SK-N-SH (cell line): ENCODE data around the gene FAM149B1. TPM values are rescaled to one million over a fixed set of nuclear protein-coding genes. Genes with fewer than 3 reads are reported as not detected.
A peak's percentile ranks its signal among the peaks of the same experiment; 100 is the strongest.

Experiments used
- CTCF ChIA-PET: fragments of 300-600, 350-600 bp; formaldehyde crosslinking; extraction: SDS; loops from one replicate; lab custom pipeline; 2021; lab: Yijun Ruan, JAX
- POLR2A ChIA-PET: fragments of 350-600 bp; sonication (Branson Sonifier 250); formaldehyde crosslinking; extraction: SDS; loops from one replicate; lab custom pipeline; 2020; ENCODE audit warnings: antibody characterized with exemption, inconsistent platforms; lab: Yijun Ruan, JAX
- DNase-seq: peaks from one replicate; pipeline ENCODE4 v3.0.0; 2012
- H2AFZ ChIP-seq: fragments of 200-600 bp; sonication (generic); 2 replicates; pipeline ENCODE4 v1.8.1; 2016; ENCODE audit warnings: antibody characterized with exemption, mild to moderate bottlenecking, low read depth
- H3F3A ChIP-seq: fragments of 200-600 bp; sonication (generic); replicated peaks from 2 replicates; pipeline ENCODE3; 2016; ENCODE audit warnings: antibody characterized with exemption, mild to moderate bottlenecking; ENCODE audit not compliant: insufficient read depth
- H3K27ac ChIP-seq, 2 experiments: fragments of 200-500 bp in 1 of 2; fragments of 200-600 bp in 1 of 2; sonication (Bioruptor generic) in 1 of 2; sonication (generic), shearing (Covaris generic) in 1 of 2; 2 replicates each; pipeline versions ENCODE4 v1.5.1 to v1.6.1; 2014 to 2016; ENCODE audit warnings: low read depth in 2 of 2, inconsistent platforms in 1 of 2, low read length in 1 of 2, mild to moderate bottlenecking in 1 of 2, mixed read lengths in 1 of 2
- H3K27me3 ChIP-seq: fragments of 200-600 bp; sonication (generic), shearing (Covaris generic); 2 replicates; pipeline ENCODE4 v1.6.1; 2016; ENCODE audit warnings: mixed run types; ENCODE audit not compliant: insufficient read depth
- H3K36me3 ChIP-seq, 2 experiments: fragments of 200-500 bp in 1 of 2; fragments of 200-600 bp in 1 of 2; sonication (Bioruptor generic) in 1 of 2; sonication (generic) in 1 of 2; replicated peaks in 1 of 2; 2 replicates each; pipeline versions ENCODE3 to v1.5.1; 2014 to 2016; ENCODE audit warnings: low read length in 1 of 2, mild to moderate bottlenecking in 1 of 2; ENCODE audit not compliant: insufficient read depth in 2 of 2, control insufficient read depth in 1 of 2
- H3K4me1 ChIP-seq, 2 experiments: fragments of 200-500 bp in 1 of 2; fragments of 200-600 bp in 1 of 2; sonication (Bioruptor generic) in 1 of 2; sonication (generic), shearing (Covaris generic) in 1 of 2; 2 replicates each; pipeline versions ENCODE4 v1.5.1 to v1.6.1; 2014 to 2016; ENCODE audit warnings: low read depth in 1 of 2, low read length in 1 of 2, mixed run types in 1 of 2; ENCODE audit not compliant: insufficient read depth in 2 of 2, control insufficient read depth in 1 of 2
- H3K4me2 ChIP-seq: fragments of 200-600 bp; sonication (generic), shearing (Covaris generic); 2 replicates; pipeline ENCODE4 v1.6.1; 2017; ENCODE audit warnings: mixed run types
- H3K4me3 ChIP-seq, 2 experiments: fragments of 200-500 bp in 1 of 2; fragments of 200-600 bp in 1 of 2; sonication (Bioruptor generic) in 1 of 2; sonication (generic), shearing (Covaris generic) in 1 of 2; 2 replicates each; pipeline versions ENCODE4 v1.5.1 to v1.8.1; 2014 to 2016; ENCODE audit warnings: low read depth in 2 of 2, inconsistent platforms in 1 of 2, low read length in 1 of 2, mild to moderate bottlenecking in 1 of 2, mixed read lengths in 1 of 2, moderate library complexity in 1 of 2
- H3K79me2 ChIP-seq: fragments of 200-600 bp; sonication (generic); 2 replicates; pipeline ENCODE4 v1.8.1; 2017; ENCODE audit warnings: mild to moderate bottlenecking; ENCODE audit not compliant: insufficient read depth
- H3K9ac ChIP-seq: fragments of 200-600 bp; sonication (generic); 2 replicates; pipeline ENCODE4 v1.6.1; 2017; ENCODE audit warnings: mixed run types
- H3K9me2 ChIP-seq: fragments of 200-600 bp; sonication (generic); 2 replicates; pipeline ENCODE4 v1.6.1; 2017; ENCODE audit warnings: mixed run types
- H3K9me3 ChIP-seq: fragments of 200-600 bp; sonication (generic); 2 replicates; pipeline ENCODE4 v1.6.1; 2017; ENCODE audit warnings: mixed run types, mild to moderate bottlenecking, moderate library complexity
- H4K20me1 ChIP-seq: fragments of 200-600 bp; sonication (generic); 2 replicates; pipeline ENCODE4 v1.6.1; 2017; ENCODE audit warnings: mild to moderate bottlenecking, mixed run types; ENCODE audit not compliant: insufficient read depth
- CHD2 ChIP-seq: fragments of 150-350 bp; IDR thresholded peaks from 2 replicates; pipeline ENCODE4 v1.6.1; 2018; ENCODE audit warnings: low read length; ENCODE audit not compliant: partially characterized antibody
- FOSL2 ChIP-seq: IDR thresholded peaks from 2 replicates; pipeline ENCODE4 v1.4.0; 2012; ENCODE audit warnings: low read depth, mild to moderate bottlenecking, moderate library complexity, borderline replicate concordance
- FOXJ3 ChIP-seq: sonication (generic); formaldehyde crosslinking; IDR thresholded peaks from 2 replicates; pipeline ENCODE4 v1.5.1; 2020; ENCODE audit warnings: mild to moderate bottlenecking, missing genetic modification reagents
- FOXM1 ChIP-seq: IDR thresholded peaks from 2 replicates; pipeline ENCODE4 v1.4.0; 2012; ENCODE audit warnings: low read depth, mild to moderate bottlenecking
- MEF2A ChIP-seq: IDR thresholded peaks from 2 replicates; pipeline ENCODE4 v1.4.0; 2012; ENCODE audit warnings: low read depth, borderline replicate concordance
- RAD21 ChIP-seq: IDR thresholded peaks from 2 replicates; pipeline ENCODE4 v1.6.1; 2012; ENCODE audit warnings: mild to moderate bottlenecking, low read length
- TAF1 ChIP-seq: IDR thresholded peaks from 2 replicates; pipeline ENCODE4 v1.6.1; 2012; ENCODE audit warnings: low read depth, mild to moderate bottlenecking, low read length, moderate library complexity, borderline replicate concordance
- TEAD4 ChIP-seq: IDR thresholded peaks from 2 replicates; pipeline ENCODE4 v1.4.0; 2012; ENCODE audit warnings: mild to moderate bottlenecking, borderline replicate concordance; ENCODE audit not compliant: insufficient read depth
- YY1 ChIP-seq: IDR thresholded peaks from 2 replicates; pipeline ENCODE4 v1.4.0; 2012; ENCODE audit warnings: low read depth, mild to moderate bottlenecking
- ZBTB33 ChIP-seq: IDR thresholded peaks from 2 replicates; pipeline ENCODE4 v1.4.0; 2012; ENCODE audit warnings: low read depth, borderline replicate concordance
- WGBS: methylation state at CpG from one replicate; pipeline ENCODE4 v1.1.6; 2017; ENCODE audit warnings: low lambda C conversion rate; 5-methylcytosine and 5-hydroxymethylcytosine counted together
- polyA plus RNA-seq, 3 experiments: library from polyadenylated mRNA; depleted of rRNA; stranded (reverse); fragments of >200 nt; gene quantifications; 2 replicates each; pipeline ENCODE4 v1.2.3, GENCODE V29; 2012
- TF ChIP-seq, protein P1 (sequence below): IDR thresholded peaks from 2 replicates; pipeline ENCODE4 v1.6.1; 2012; ENCODE audit warnings: mild to moderate bottlenecking, low read depth, low read length, moderate library complexity
- TF ChIP-seq, protein P2 (sequence below): fragments of 150-350 bp; IDR thresholded peaks from 2 replicates; pipeline ENCODE4 v1.6.1; 2016; ENCODE audit warnings: mild to moderate bottlenecking, low read depth, low read length

FAM149B1 gene
- polyA plus RNA-seq, 1 of the 3 experiments (the other 2 are of a cell fraction): 28.2 TPM

DNA sequence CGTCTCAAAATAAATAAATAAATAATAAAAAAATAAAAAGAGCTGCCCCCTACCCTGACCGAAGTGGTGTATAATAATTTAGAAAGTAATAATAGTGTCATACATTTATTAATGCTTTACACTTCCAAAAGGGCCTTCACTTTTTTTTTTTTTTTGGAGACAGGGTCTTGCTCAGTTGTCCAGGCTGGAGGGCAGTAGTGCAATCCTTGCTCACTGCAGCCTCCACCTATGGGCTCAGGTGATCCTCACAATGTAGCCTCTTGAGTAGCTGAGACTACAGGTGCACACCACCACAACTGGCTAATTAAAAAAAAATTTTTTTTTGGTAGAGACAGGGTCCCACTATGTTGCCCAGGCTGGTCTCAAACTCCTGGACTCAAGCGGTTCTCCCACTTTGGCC lies 1.4 kb downstream of the FAM149B1 start:
- H3K79me2 ChIP-seq: peaks cover 67% of the 10 kb centered on the region
- peaks cover 9% of the 10 kb centered on the region for H3F3A ChIP-seq
- no peak overlapping the region for H3K9ac ChIP-seq
- no peaks in the 10 kb centered on the region for H3K9me3 ChIP-seq
- TF ChIP-seq ZBTB33 (no peak), TAF1 (no peak), FOXM1 (no peak), FOXJ3 (CRISPR knock-in tag) (no peak)
- TF ChIP-seq, protein P1, sequence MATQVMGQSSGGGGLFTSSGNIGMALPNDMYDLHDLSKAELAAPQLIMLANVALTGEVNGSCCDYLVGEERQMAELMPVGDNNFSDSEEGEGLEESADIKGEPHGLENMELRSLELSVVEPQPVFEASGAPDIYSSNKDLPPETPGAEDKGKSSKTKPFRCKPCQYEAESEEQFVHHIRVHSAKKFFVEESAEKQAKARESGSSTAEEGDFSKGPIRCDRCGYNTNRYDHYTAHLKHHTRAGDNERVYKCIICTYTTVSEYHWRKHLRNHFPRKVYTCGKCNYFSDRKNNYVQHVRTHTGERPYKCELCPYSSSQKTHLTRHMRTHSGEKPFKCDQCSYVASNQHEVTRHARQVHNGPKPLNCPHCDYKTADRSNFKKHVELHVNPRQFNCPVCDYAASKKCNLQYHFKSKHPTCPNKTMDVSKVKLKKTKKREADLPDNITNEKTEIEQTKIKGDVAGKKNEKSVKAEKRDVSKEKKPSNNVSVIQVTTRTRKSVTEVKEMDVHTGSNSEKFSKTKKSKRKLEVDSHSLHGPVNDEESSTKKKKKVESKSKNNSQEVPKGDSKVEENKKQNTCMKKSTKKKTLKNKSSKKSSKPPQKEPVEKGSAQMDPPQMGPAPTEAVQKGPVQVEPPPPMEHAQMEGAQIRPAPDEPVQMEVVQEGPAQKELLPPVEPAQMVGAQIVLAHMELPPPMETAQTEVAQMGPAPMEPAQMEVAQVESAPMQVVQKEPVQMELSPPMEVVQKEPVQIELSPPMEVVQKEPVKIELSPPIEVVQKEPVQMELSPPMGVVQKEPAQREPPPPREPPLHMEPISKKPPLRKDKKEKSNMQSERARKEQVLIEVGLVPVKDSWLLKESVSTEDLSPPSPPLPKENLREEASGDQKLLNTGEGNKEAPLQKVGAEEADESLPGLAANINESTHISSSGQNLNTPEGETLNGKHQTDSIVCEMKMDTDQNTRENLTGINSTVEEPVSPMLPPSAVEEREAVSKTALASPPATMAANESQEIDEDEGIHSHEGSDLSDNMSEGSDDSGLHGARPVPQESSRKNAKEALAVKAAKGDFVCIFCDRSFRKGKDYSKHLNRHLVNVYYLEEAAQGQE: no peak
- TF ChIP-seq, all 33 proteins: peak for 0
- Histone ChIP-seq H3K4me3 (peak overlapping the region; percentile 64 to 83; a peak in 3 of 4 replicates), H3K36me3 (peaks cover 0 to 18% of the 10 kb centered on the region in 2 experiments), H3K27me3 (no peaks in the 10 kb centered on the region), H3K27ac (no peak overlapping the region; a peak in 1 of 4 replicates), H4K20me1 (no peaks in the 10 kb centered on the region; the same call in 1 of the 2 replicates), H3K9me2 (no peaks in the 10 kb centered on the region), H3K4me1 (no peaks in the 10 kb centered on the region; a peak in 2 of 4 replicates), H2AFZ (no peak overlapping the region), H3K4me2 (peak overlapping the region; percentile 78; the same call in 1 of the 2 replicates)
- WGBS: 62% methylated on average over 3 of the region's 3 CpGs
- POLR2A ChIA-PET: interaction anchor here (1.5 kb wide), 1 partner anchor 59 kb away, joined by 7 read pairs; the partner anchor contains the start of gene NUDT13
- no peak for DNase-seq
- CTCF ChIA-PET: interaction anchor here (0.8 to 2.3 kb wide), 4 partner anchors 10 to 29 kb away, joined by 3 to 15 read pairs (median 4); no protein-coding TSS in a partner anchor

- Histone ChIP-seq H3K27ac (no peak overlapping the region), H3K79me2 (peaks cover 32% of the 10 kb centered on the region), H3K9me3 (no peaks in the 10 kb centered on the region), H3F3A (no peaks in the 10 kb centered on the region), H3K27me3 (no peaks in the 10 kb centered on the region), H3K36me3 (peaks cover 15 to 24% of the 10 kb centered on the region in 2 experiments), H3K9ac (no peak overlapping the region), H3K4me3 (no peak overlapping the region), H4K20me1 (no peaks in the 10 kb centered on the region), H3K4me2 (no peak overlapping the region), H3K9me2 (no peaks in the 10 kb centered on the region), H3K4me1 (no peaks in the 10 kb centered on the region; a peak in 1 of 4 replicates), H2AFZ (no peak overlapping the region)
- TF ChIP-seq TEAD4: no peak
- no peak for TF ChIP-seq FOSL2
- TF ChIP-seq CHD2: no peak
- TF ChIP-seq, protein P2, sequence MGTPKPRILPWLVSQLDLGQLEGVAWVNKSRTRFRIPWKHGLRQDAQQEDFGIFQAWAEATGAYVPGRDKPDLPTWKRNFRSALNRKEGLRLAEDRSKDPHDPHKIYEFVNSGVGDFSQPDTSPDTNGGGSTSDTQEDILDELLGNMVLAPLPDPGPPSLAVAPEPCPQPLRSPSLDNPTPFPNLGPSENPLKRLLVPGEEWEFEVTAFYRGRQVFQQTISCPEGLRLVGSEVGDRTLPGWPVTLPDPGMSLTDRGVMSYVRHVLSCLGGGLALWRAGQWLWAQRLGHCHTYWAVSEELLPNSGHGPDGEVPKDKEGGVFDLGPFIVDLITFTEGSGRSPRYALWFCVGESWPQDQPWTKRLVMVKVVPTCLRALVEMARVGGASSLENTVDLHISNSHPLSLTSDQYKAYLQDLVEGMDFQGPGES: no peak
- no peak for TF ChIP-seq YY1
- no peak for TF ChIP-seq MEF2A
- no peak for TF ChIP-seq RAD21
- TF ChIP-seq ZBTB33: no peak
- ChIA-PET CTCF (interaction anchor here (0.7 kb wide), 1 partner anchor 14 kb away, joined by 3 read pairs; no protein-coding TSS in a partner anchor), POLR2A (no interaction called here)
- DNase-seq: no peak
Measured at GRCh38 chr10:73172867-73173266, 4.9 kb downstream of the FAM149B1 start.
